Measurements from ENCODE around the gene SLC44A1.

SLC44A1 gene

DNA sequence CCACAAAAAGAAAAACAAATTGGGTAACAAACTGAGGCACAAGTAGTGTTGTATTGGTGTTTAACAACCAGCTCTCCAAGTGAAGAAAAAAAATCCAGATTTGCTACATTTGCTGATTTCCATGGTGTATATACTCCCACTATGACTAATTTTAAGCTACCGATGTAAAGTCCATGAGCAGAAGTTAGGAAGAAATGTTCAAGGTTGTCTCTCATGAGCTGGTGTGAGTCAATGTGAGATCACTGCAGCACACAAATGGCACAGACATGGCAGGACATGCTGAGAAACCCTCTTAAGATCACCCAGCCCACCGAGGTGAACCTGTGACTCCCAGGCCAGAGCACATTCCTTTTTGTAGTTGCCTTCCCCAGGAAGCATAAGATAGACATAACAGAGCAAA is 36.2 kb downstream of the SLC44A1 start:
- H3K4me1 ChIP-seq (ENCODE audit: control insufficient read depth, insufficient read depth, low read length) = peaks cover 5% of the 10 kb centered on the region

DNA sequence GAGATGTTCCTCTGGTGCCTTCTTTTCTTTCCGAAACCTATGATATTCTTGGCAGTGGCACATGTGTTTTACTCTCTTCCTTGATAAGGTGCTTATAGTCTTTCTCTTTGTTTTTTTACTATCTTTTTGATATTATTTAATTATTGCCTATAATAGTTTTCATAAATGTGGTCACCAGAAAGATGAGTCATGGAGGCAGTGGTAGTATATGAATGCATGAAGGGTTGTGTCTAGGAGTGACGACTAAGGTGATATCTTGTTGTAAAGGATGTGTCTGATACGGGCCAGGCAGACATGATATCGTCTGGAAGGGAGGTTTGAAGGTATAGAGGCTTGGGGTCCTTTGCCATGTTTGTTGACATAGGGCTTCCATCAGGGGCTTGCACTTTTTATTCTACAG is 36.8 kb downstream of the SLC44A1 start:
- H3K36me3 ChIP-seq (ENCODE audit: control insufficient read depth, insufficient read depth, low read length) = no peaks in the 10 kb centered on the region

More for the DNA sequence above, 36.2 kb downstream of the SLC44A1 start:
- Histone ChIP-seq H3K36me3 (ENCODE audit: control insufficient read depth, insufficient read depth, low read length) (no peaks in the 10 kb centered on the region), H3K27me3 (ENCODE audit: control insufficient read depth, insufficient read depth, low read length) (no peaks in the 10 kb centered on the region), H3K9ac (ENCODE audit: low read depth, low read length) (no peak overlapping the region), H3K9me3 (ENCODE audit: control insufficient read depth, insufficient read depth, low read length) (no peaks in the 10 kb centered on the region), H3K4me3 (ENCODE audit: low read depth, low read length) (no peak overlapping the region)

DNA sequence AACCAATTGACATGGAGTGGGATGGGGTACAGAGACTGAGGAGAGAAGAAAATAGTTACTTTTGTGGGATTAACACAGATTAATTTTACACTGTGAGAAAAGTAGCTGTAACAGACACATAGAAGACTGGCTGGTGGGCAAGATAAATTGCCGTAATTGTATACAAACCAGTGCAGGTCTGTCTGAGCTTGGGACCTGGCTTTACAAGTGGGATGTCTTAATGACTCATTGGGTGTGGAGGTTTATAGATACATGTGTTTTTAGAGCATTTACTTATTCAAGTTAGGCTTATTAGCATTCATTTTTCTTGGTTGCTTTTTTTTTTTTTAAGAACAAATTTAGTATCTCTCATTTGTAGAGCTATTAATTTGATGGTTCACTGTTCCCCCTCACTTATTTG is 37.5 kb downstream of the SLC44A1 start:
- no peaks in the 10 kb centered on the region for H3K36me3 ChIP-seq (ENCODE audit: control insufficient read depth, insufficient read depth, low read length)
- H3K4me1 ChIP-seq (ENCODE audit: control insufficient read depth, insufficient read depth, low read length) = peaks cover 5% of the 10 kb centered on the region
- no peak overlapping the region for H3K9ac ChIP-seq (ENCODE audit: low read depth, low read length)
- H3K9me3 ChIP-seq (ENCODE audit: control insufficient read depth, insufficient read depth, low read length) = no peaks in the 10 kb centered on the region
- H3K27me3 ChIP-seq (ENCODE audit: control insufficient read depth, insufficient read depth, low read length) = no peaks in the 10 kb centered on the region
- H3K4me3 ChIP-seq (ENCODE audit: low read depth, low read length) = no peak overlapping the region

More for the DNA sequence above, 36.8 kb downstream of the SLC44A1 start:
- H3K4me3 ChIP-seq (ENCODE audit: low read depth, low read length) = no peak overlapping the region
- H3K27me3 ChIP-seq (ENCODE audit: control insufficient read depth, insufficient read depth, low read length) = no peaks in the 10 kb centered on the region
- no peak overlapping the region for H3K9ac ChIP-seq (ENCODE audit: low read depth, low read length)
- no peaks in the 10 kb centered on the region for H3K9me3 ChIP-seq (ENCODE audit: control insufficient read depth, insufficient read depth, low read length)
- H3K4me1 ChIP-seq (ENCODE audit: control insufficient read depth, insufficient read depth, low read length) = peaks cover 5% of the 10 kb centered on the region

DNA sequence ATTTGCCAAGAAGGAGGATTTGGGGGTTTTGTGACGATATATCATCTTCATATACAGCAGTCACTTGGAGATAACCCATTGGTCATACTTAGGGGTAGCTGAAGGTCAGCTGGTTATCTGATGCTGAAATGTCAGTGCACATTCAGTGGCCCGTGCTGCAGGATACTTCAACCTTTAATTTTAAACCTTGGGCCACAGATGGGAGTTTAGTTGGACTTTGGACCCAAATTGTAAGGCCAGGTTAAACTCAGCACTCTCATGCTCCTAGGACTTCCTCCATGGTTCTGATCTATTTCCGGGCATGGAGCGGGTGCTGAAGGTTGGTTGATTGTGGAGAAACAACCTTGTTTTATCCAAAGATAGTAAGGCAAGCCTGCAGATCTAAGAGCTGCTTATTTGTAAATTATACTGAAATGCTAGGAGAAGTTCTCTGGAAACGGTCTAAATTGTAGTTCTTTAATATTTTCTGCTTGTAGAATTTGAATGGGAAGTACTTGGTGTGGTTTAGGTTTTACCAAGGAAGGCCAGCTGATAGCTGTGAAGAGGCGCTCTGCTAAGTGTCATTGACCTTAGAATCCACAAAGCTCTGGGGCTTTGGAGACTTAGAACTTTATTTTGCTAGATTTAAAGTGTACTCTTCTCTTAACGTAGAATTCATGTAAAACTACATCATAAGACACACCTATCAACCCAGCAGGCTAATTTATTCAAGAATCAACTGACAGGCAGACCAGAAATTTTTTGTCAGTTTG is 38.6 kb downstream of the SLC44A1 start:
- H3K9me3 ChIP-seq (ENCODE audit: control insufficient read depth, insufficient read depth, low read length) = no peaks in the 10 kb centered on the region
- H3K4me1 ChIP-seq (ENCODE audit: control insufficient read depth, insufficient read depth, low read length) = peaks cover 11% of the 10 kb centered on the region
- H3K9ac ChIP-seq (ENCODE audit: low read depth, low read length) = no peak overlapping the region
- no peak overlapping the region for H3K4me3 ChIP-seq (ENCODE audit: low read depth, low read length)
- no peaks in the 10 kb centered on the region for H3K36me3 ChIP-seq (ENCODE audit: control insufficient read depth, insufficient read depth, low read length)
- no peaks in the 10 kb centered on the region for H3K27me3 ChIP-seq (ENCODE audit: control insufficient read depth, insufficient read depth, low read length)

DNA sequence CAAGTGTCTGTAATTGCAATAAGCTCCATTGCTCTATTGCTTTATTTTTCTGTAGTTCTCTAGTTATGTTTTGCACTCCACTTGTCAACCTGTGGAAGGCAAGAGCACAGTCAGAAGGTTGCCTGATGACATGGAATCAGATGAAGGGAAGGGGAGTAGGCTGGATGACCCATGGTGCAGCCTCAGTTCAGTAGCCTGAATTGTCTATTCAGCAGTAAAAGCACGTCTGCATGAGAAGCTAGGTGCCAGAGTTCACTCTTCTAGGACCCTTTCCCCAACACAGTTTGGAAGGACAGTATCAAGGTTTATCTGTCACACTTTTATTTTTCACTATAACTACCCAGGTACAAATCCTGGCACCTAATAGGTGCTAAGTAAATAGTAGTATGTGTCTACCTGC is 39.3 kb downstream of the SLC44A1 start:
- Histone ChIP-seq H3K9me3 (ENCODE audit: control insufficient read depth, insufficient read depth, low read length) (no peaks in the 10 kb centered on the region), H3K36me3 (ENCODE audit: control insufficient read depth, insufficient read depth, low read length) (no peaks in the 10 kb centered on the region), H3K4me3 (ENCODE audit: low read depth, low read length) (no peak overlapping the region), H3K4me1 (ENCODE audit: control insufficient read depth, insufficient read depth, low read length) (peaks cover 11% of the 10 kb centered on the region), H3K9ac (ENCODE audit: low read depth, low read length) (no peak overlapping the region), H3K27me3 (ENCODE audit: control insufficient read depth, insufficient read depth, low read length) (no peaks in the 10 kb centered on the region)

DNA sequence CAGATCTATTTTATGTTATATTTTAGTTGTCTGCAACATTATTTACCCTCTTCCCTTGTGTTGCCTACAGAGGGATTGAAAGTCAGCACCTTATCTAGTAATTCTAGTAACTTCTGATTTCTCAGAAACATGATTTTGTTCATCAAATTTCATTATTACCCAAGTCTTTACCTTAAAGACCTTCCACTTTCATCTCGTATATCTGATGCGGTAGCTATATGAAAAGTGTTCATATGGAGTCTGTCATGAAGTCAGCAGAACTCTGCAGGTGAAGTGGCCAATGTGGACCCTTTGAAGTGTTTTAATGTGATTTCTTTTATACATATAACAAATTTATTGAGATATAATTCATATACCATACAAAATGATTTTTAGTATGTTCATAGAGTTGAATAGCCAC is 40.0 kb downstream of the SLC44A1 start:
- Histone ChIP-seq H3K9ac (ENCODE audit: low read depth, low read length) (no peak overlapping the region), H3K9me3 (ENCODE audit: control insufficient read depth, insufficient read depth, low read length) (no peaks in the 10 kb centered on the region), H3K36me3 (ENCODE audit: control insufficient read depth, insufficient read depth, low read length) (no peaks in the 10 kb centered on the region), H3K4me3 (ENCODE audit: low read depth, low read length) (no peak overlapping the region), H3K27me3 (ENCODE audit: control insufficient read depth, insufficient read depth, low read length) (no peaks in the 10 kb centered on the region), H3K4me1 (ENCODE audit: control insufficient read depth, insufficient read depth, low read length) (peaks cover 17% of the 10 kb centered on the region)

DNA sequence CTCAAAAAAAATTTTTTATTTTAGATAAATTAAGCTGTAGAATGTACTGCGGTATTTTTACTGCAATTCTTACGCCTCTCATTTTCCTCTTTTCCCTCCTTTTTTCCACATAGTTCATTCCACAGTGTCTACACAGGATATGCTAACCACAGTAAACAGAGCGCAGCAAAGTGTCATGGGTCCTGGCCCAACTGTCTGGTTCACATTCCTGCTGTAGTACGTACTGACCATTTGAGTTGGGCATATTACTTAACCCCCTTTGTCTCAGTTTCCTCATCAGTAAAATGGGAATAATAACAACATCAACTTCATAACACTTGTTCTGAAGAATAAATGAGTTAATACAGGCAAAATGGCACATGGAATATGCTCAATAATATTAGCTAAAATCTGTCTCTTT is 41.6 kb downstream of the SLC44A1 start:
- Histone ChIP-seq H3K36me3 (ENCODE audit: control insufficient read depth, insufficient read depth, low read length) (no peaks in the 10 kb centered on the region), H3K9me3 (ENCODE audit: control insufficient read depth, insufficient read depth, low read length) (no peaks in the 10 kb centered on the region), H3K4me3 (ENCODE audit: low read depth, low read length) (no peak overlapping the region), H3K27me3 (ENCODE audit: control insufficient read depth, insufficient read depth, low read length) (no peaks in the 10 kb centered on the region), H3K9ac (ENCODE audit: low read depth, low read length) (no peak overlapping the region), H3K4me1 (ENCODE audit: control insufficient read depth, insufficient read depth, low read length) (peaks cover 24% of the 10 kb centered on the region)

DNA sequence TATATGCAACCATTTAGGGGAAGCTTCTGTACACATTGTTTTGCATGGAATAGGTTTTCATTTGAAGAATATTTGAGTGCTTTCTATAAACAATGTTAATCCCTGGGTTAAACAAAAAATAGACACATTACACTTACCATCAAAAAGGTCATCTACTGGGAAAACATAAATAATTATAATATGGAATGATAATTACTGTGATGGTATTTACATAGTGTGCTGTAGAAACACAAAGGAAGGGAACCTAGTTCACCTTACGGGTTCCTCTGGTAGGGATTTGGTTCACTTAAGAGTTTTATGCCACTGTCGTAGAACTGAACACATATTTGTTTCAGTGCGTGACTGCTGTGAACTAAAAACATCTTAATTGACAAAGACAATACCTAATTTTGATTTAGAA is 44.9 kb downstream of the SLC44A1 start:
- no peaks in the 10 kb centered on the region for H3K36me3 ChIP-seq (ENCODE audit: control insufficient read depth, insufficient read depth, low read length)
- no peak overlapping the region for H3K4me3 ChIP-seq (ENCODE audit: low read depth, low read length)
- peaks cover 32% of the 10 kb centered on the region for H3K4me1 ChIP-seq (ENCODE audit: control insufficient read depth, insufficient read depth, low read length)
- H3K9ac ChIP-seq (ENCODE audit: low read depth, low read length) = no peak overlapping the region
- no peaks in the 10 kb centered on the region for H3K27me3 ChIP-seq (ENCODE audit: control insufficient read depth, insufficient read depth, low read length)
- H3K9me3 ChIP-seq (ENCODE audit: control insufficient read depth, insufficient read depth, low read length) = no peaks in the 10 kb centered on the region

DNA sequence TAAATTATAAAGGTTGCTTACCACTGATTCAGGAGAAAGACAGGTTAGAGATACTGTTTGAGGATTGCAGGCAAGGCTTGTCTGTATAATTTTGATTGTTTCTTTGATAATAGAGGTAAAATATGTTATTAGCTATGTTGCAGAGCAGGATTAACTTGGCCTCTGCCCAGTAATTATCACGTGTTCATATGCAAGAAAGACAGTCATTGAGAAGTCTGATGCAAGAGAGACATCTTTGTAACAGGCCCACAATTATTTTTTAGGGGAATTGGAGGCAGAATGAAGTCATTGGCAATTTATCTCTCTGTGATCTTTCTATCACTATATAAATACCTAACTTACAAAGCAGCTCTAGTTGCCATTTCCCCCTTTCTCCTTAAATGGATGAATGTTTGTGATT is 46.0 kb downstream of the SLC44A1 start:
- H3K36me3 ChIP-seq (ENCODE audit: control insufficient read depth, insufficient read depth, low read length) = no peaks in the 10 kb centered on the region
- no peaks in the 10 kb centered on the region for H3K27me3 ChIP-seq (ENCODE audit: control insufficient read depth, insufficient read depth, low read length)
- H3K4me3 ChIP-seq (ENCODE audit: low read depth, low read length) = no peak overlapping the region
- peaks cover 39% of the 10 kb centered on the region for H3K4me1 ChIP-seq (ENCODE audit: control insufficient read depth, insufficient read depth, low read length)
- H3K9ac ChIP-seq (ENCODE audit: low read depth, low read length) = no peak overlapping the region
- H3K9me3 ChIP-seq (ENCODE audit: control insufficient read depth, insufficient read depth, low read length) = no peaks in the 10 kb centered on the region

DNA sequence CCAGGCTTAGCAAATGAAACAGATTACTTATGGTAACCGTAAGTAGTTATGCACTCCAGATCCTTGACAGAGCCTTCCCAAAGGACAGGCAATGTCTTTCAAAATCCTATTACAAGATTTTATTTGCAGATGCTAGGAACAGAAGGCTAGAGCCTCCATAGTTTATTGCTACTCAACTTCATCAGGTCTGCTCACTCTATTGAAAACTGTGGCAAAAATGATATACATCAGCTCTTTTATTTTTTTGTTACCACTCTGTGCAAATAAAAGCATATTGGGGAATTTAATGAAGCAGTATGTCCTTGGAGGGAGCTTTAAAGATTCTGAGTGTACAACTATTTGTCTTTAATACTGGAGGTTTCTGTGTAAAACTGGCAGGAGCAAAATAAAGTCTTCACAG is 46.5 kb downstream of the SLC44A1 start:
- H3K4me1 ChIP-seq (ENCODE audit: control insufficient read depth, insufficient read depth, low read length) = peaks cover 43% of the 10 kb centered on the region

DNA sequence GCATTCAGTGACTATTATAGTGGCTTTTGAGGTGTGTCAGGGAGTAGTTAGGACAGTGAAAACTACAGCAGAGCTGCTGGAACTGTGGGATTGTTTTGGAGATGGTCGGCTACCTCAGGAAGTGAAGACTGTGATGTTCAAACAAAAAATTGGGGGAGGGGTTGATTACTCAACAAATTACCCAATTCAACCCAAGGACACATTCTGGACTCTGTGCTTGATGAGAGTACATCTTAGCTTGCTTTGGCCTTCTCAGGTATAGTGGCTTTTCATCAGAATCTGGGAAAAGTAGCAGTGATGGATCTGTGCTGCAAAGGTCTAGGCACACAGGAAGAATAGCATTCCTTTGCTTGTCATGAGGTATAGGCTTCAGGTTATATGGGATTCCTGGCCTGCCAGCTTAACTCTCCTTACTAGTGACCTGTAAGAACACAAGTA is 47.0 kb downstream of the SLC44A1 start:
- Histone ChIP-seq H3K4me1 (ENCODE audit: control insufficient read depth, insufficient read depth, low read length) (peaks cover 47% of the 10 kb centered on the region), H3K36me3 (ENCODE audit: control insufficient read depth, insufficient read depth, low read length) (no peaks in the 10 kb centered on the region), H3K9me3 (ENCODE audit: control insufficient read depth, insufficient read depth, low read length) (no peaks in the 10 kb centered on the region), H3K4me3 (ENCODE audit: low read depth, low read length) (no peak overlapping the region), H3K27me3 (ENCODE audit: control insufficient read depth, insufficient read depth, low read length) (no peaks in the 10 kb centered on the region), H3K9ac (ENCODE audit: low read depth, low read length) (no peak overlapping the region)

More for the DNA sequence above, 46.5 kb downstream of the SLC44A1 start:
- H3K9me3 ChIP-seq (ENCODE audit: control insufficient read depth, insufficient read depth, low read length) = no peaks in the 10 kb centered on the region
- no peaks in the 10 kb centered on the region for H3K36me3 ChIP-seq (ENCODE audit: control insufficient read depth, insufficient read depth, low read length)
- no peaks in the 10 kb centered on the region for H3K27me3 ChIP-seq (ENCODE audit: control insufficient read depth, insufficient read depth, low read length)
- no peak overlapping the region for H3K9ac ChIP-seq (ENCODE audit: low read depth, low read length)
- no peak overlapping the region for H3K4me3 ChIP-seq (ENCODE audit: low read depth, low read length)

DNA sequence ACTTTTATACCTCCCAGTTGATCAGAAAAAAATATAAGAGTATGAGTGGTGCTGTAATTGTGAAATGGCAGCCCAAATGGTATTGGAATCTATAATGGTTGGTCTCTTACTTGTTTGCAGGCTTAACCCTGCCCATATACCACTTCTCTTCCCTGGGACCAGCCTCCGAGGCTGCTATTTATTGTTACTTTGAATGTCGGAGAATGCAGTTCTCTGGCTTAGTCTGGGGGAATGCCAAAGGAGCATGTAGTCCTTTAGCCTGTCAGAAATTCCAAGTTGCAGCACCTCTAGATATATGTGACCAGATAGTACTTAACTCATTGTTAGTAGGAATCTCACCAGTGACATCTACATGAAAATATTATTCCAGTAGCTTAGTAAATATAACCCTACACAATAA is 47.5 kb downstream of the SLC44A1 start:
- Histone ChIP-seq H3K4me3 (ENCODE audit: low read depth, low read length) (no peak overlapping the region), H3K9ac (ENCODE audit: low read depth, low read length) (no peak overlapping the region), H3K9me3 (ENCODE audit: control insufficient read depth, insufficient read depth, low read length) (no peaks in the 10 kb centered on the region), H3K27me3 (ENCODE audit: control insufficient read depth, insufficient read depth, low read length) (no peaks in the 10 kb centered on the region), H3K36me3 (ENCODE audit: control insufficient read depth, insufficient read depth, low read length) (no peaks in the 10 kb centered on the region), H3K4me1 (ENCODE audit: control insufficient read depth, insufficient read depth, low read length) (peaks cover 52% of the 10 kb centered on the region)
